HEK293 (cell line): Measurements from ENCODE around the gene LMTK2.

ENCODE experiments used
- FEZF1 ChIP-seq: fragments of 450-650 bp; formaldehyde crosslinking; IDR thresholded peaks from 2 replicates; pipeline ENCODE4 v1.5.1; 2016; ENCODE audit warnings: missing biosample characterization, missing genetic modification characterization
- KLF7 ChIP-seq: fragments of 450-650 bp; formaldehyde crosslinking; IDR thresholded peaks from 2 replicates; pipeline ENCODE4 v1.5.1; 2016; ENCODE audit warnings: missing biosample characterization, missing genetic modification characterization, borderline replicate concordance
- ZFP3 ChIP-seq: fragments of 450-650 bp; formaldehyde crosslinking; IDR thresholded peaks from 2 replicates; pipeline ENCODE4 v1.5.1; 2016; ENCODE audit warnings: low read depth, missing biosample characterization, missing genetic modification characterization
- ZNF416 ChIP-seq: fragments of 450-650 bp; formaldehyde crosslinking; IDR thresholded peaks from 2 replicates; pipeline ENCODE4 v1.5.1; 2016; ENCODE audit warnings: missing biosample characterization, missing genetic modification characterization
- TF ChIP-seq, protein P1 (sequence below): fragments of 450-650 bp; formaldehyde crosslinking; IDR thresholded peaks from 2 replicates; pipeline ENCODE4 v1.5.1; 2016; ENCODE audit warnings: missing biosample characterization, missing genetic modification characterization
- TF ChIP-seq, protein P2 (sequence below): fragments of 450-650 bp; formaldehyde crosslinking; IDR thresholded peaks from 2 replicates; pipeline ENCODE4 v1.5.1; 2016; ENCODE audit warnings: missing biosample characterization, missing genetic modification characterization
- TF ChIP-seq, protein P3 (sequence below): fragments of 450-650 bp; formaldehyde crosslinking; IDR thresholded peaks from 2 replicates; pipeline ENCODE4 v1.5.1; 2016; ENCODE audit warnings: missing biosample characterization, missing genetic modification characterization, borderline replicate concordance
- TF ChIP-seq, protein P4 (sequence below): fragments of 450-650 bp; formaldehyde crosslinking; IDR thresholded peaks from 2 replicates; pipeline ENCODE4 v1.5.1; 2016; ENCODE audit warnings: missing biosample characterization, missing genetic modification characterization
- TF ChIP-seq, protein P5 (sequence below): fragments of 450-650 bp; formaldehyde crosslinking; IDR thresholded peaks from 2 replicates; pipeline ENCODE4 v1.5.1; 2016; ENCODE audit warnings: missing biosample characterization, missing genetic modification characterization

DNA sequence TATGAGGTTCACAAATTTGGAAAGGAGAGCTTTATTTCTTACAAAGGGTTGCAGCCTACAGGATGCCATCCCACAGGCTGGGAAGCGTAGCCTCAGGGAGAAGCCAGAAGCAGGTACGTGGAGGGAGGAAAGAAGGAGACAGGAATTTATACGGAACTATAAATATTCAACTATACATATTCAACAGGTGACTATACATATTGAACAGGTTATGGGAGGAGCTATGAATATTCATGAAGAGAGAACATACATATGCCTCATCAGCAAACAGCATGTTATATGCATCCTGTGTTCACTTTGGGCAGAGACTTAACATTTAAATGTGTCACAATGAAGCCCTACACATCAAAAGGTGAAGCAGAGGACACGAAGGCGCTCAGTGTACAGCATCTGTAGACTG lies 40.5 kb upstream of the LMTK2 start:
- no peak for TF ChIP-seq ZNF416 (tag by site-specific recombination)
- TF ChIP-seq KLF7 (tag by site-specific recombination), result no peak
- TF ChIP-seq, protein P1, sequence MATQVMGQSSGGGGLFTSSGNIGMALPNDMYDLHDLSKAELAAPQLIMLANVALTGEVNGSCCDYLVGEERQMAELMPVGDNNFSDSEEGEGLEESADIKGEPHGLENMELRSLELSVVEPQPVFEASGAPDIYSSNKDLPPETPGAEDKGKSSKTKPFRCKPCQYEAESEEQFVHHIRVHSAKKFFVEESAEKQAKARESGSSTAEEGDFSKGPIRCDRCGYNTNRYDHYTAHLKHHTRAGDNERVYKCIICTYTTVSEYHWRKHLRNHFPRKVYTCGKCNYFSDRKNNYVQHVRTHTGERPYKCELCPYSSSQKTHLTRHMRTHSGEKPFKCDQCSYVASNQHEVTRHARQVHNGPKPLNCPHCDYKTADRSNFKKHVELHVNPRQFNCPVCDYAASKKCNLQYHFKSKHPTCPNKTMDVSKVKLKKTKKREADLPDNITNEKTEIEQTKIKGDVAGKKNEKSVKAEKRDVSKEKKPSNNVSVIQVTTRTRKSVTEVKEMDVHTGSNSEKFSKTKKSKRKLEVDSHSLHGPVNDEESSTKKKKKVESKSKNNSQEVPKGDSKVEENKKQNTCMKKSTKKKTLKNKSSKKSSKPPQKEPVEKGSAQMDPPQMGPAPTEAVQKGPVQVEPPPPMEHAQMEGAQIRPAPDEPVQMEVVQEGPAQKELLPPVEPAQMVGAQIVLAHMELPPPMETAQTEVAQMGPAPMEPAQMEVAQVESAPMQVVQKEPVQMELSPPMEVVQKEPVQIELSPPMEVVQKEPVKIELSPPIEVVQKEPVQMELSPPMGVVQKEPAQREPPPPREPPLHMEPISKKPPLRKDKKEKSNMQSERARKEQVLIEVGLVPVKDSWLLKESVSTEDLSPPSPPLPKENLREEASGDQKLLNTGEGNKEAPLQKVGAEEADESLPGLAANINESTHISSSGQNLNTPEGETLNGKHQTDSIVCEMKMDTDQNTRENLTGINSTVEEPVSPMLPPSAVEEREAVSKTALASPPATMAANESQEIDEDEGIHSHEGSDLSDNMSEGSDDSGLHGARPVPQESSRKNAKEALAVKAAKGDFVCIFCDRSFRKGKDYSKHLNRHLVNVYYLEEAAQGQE (tag by site-specific recombination), result no peak
- no peak for TF ChIP-seq ZFP3
- TF ChIP-seq, protein P2, sequence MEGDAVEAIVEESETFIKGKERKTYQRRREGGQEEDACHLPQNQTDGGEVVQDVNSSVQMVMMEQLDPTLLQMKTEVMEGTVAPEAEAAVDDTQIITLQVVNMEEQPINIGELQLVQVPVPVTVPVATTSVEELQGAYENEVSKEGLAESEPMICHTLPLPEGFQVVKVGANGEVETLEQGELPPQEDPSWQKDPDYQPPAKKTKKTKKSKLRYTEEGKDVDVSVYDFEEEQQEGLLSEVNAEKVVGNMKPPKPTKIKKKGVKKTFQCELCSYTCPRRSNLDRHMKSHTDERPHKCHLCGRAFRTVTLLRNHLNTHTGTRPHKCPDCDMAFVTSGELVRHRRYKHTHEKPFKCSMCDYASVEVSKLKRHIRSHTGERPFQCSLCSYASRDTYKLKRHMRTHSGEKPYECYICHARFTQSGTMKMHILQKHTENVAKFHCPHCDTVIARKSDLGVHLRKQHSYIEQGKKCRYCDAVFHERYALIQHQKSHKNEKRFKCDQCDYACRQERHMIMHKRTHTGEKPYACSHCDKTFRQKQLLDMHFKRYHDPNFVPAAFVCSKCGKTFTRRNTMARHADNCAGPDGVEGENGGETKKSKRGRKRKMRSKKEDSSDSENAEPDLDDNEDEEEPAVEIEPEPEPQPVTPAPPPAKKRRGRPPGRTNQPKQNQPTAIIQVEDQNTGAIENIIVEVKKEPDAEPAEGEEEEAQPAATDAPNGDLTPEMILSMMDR (tag by site-specific recombination), result no peak
- TF ChIP-seq, protein P3, sequence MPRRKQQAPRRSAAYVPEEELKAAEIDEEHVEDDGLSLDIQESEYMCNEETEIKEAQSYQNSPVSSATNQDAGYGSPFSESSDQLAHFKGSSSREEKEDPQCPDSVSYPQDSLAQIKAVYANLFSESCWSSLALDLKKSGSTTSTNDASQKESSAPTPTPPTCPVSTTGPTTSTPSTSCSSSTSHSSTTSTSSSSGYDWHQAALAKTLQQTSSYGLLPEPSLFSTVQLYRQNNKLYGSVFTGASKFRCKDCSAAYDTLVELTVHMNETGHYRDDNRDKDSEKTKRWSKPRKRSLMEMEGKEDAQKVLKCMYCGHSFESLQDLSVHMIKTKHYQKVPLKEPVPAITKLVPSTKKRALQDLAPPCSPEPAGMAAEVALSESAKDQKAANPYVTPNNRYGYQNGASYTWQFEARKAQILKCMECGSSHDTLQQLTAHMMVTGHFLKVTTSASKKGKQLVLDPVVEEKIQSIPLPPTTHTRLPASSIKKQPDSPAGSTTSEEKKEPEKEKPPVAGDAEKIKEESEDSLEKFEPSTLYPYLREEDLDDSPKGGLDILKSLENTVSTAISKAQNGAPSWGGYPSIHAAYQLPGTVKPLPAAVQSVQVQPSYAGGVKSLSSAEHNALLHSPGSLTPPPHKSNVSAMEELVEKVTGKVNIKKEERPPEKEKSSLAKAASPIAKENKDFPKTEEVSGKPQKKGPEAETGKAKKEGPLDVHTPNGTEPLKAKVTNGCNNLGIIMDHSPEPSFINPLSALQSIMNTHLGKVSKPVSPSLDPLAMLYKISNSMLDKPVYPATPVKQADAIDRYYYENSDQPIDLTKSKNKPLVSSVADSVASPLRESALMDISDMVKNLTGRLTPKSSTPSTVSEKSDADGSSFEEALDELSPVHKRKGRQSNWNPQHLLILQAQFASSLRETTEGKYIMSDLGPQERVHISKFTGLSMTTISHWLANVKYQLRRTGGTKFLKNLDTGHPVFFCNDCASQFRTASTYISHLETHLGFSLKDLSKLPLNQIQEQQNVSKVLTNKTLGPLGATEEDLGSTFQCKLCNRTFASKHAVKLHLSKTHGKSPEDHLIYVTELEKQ (tag by site-specific recombination), result no peak
- TF ChIP-seq, protein P4, sequence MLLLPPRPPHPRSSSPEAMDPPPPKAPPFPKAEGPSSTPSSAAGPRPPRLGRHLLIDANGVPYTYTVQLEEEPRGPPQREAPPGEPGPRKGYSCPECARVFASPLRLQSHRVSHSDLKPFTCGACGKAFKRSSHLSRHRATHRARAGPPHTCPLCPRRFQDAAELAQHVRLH (tag by site-specific recombination), result no peak
- TF ChIP-seq, protein P5, sequence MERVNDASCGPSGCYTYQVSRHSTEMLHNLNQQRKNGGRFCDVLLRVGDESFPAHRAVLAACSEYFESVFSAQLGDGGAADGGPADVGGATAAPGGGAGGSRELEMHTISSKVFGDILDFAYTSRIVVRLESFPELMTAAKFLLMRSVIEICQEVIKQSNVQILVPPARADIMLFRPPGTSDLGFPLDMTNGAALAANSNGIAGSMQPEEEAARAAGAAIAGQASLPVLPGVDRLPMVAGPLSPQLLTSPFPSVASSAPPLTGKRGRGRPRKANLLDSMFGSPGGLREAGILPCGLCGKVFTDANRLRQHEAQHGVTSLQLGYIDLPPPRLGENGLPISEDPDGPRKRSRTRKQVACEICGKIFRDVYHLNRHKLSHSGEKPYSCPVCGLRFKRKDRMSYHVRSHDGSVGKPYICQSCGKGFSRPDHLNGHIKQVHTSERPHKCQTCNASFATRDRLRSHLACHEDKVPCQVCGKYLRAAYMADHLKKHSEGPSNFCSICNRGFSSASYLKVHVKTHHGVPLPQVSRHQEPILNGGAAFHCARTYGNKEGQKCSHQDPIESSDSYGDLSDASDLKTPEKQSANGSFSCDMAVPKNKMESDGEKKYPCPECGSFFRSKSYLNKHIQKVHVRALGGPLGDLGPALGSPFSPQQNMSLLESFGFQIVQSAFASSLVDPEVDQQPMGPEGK (tag by site-specific recombination), result no peak
- no peak for TF ChIP-seq FEZF1 (tag by site-specific recombination)
